ENCODE data around the gene CACNA1I. TPM values are rescaled to one million over a fixed set of nuclear protein-coding genes. Genes with fewer than 3 reads are reported as not detected.

Gene CACNA1I
- total and polyA plus RNA-seq, 10 donors: 0.24 to 4.1 (median 1.1) TPM

DNA sequence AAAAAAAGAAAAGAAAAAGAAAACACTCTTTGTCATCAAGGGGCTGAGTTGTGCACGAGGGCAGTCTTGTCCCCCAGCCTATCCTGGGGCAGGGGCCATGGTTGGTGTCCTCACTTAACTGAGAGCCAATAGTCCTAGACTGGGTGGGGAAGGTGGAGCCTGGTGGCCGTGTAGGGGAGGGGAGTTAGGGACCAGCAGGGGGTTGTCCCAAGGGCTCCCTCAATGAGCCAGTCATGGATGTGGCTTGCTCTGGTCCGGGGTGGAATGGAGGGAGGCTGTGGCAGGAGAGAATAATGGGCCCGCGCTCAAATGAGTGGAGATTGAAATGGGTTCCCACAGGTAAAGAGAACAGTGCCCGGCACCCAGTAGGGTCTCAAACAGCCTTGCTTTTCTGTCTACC lies 46.2 kb downstream of the CACNA1I start:
- Histone ChIP-seq H3K36me3 (no peaks in the 10 kb centered on the region), H3K9me3 (peaks cover 0 to 10% (median 3%) of the 10 kb centered on the region in 8 donors), H3K27me3 (replicated peaks in 1 of 7) (peaks cover 0 to 89% (median 20%) of the 10 kb centered on the region in 7 donors), H3K27ac (no peak overlapping the region), H3K4me3 (no peak overlapping the region), H3K4me1 (peaks cover 0 to 4% (median 0%) of the 10 kb centered on the region in 6 donors)
- intact Hi-C loops (cut with DNase I; ENCODE audit: low total_unique reads): no loop called here
- TF ChIP-seq POLR2A (IDR thresholded peaks at IDR 0.05) (no peak), POLR2AphosphoS5 (IDR thresholded peaks at IDR 0.05) (no peak)
- TF ChIP-seq, protein P1, sequence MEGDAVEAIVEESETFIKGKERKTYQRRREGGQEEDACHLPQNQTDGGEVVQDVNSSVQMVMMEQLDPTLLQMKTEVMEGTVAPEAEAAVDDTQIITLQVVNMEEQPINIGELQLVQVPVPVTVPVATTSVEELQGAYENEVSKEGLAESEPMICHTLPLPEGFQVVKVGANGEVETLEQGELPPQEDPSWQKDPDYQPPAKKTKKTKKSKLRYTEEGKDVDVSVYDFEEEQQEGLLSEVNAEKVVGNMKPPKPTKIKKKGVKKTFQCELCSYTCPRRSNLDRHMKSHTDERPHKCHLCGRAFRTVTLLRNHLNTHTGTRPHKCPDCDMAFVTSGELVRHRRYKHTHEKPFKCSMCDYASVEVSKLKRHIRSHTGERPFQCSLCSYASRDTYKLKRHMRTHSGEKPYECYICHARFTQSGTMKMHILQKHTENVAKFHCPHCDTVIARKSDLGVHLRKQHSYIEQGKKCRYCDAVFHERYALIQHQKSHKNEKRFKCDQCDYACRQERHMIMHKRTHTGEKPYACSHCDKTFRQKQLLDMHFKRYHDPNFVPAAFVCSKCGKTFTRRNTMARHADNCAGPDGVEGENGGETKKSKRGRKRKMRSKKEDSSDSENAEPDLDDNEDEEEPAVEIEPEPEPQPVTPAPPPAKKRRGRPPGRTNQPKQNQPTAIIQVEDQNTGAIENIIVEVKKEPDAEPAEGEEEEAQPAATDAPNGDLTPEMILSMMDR (IDR thresholded peaks at IDR 0.05 in 8 of 11, conservative IDR thresholded peaks at IDR 0.05 in 3 of 11): no peak
- no peak for DNase-seq
- WGBS, 5 donors: 56 to 67% (median 62%) methylated on average over 6 of the region's 6 CpGs

- peaks cover 0 to 95% (median 24%) of the 10 kb centered on the region in 7 donors for H3K27me3 ChIP-seq (replicated peaks in 1 of 7)
- H3K9me3 ChIP-seq: peaks cover 0 to 4% (median under 1%) of the 10 kb centered on the region in 8 donors
- TF ChIP-seq POLR2A (IDR thresholded peaks at IDR 0.05) (no peak), POLR2AphosphoS5 (IDR thresholded peaks at IDR 0.05) (no peak)
- TF ChIP-seq, protein P1 (IDR thresholded peaks at IDR 0.05 in 8 of 11, conservative IDR thresholded peaks at IDR 0.05 in 3 of 11): no peak
- intact Hi-C loops (cut with DNase I; ENCODE audit: low total_unique reads): no loop called here
- DNase-seq: no peak
- peaks cover 0 to 4% (median 0%) of the 10 kb centered on the region in 6 donors for H3K4me1 ChIP-seq
- no peak overlapping the region for H3K27ac ChIP-seq
- 14 to 28% (median 20%) methylated on average over 11 to 15 of the region's 15 CpGs for WGBS, 5 donors
- H3K36me3 ChIP-seq: no peaks in the 10 kb centered on the region
- no peak overlapping the region for H3K4me3 ChIP-seq
Measured at GRCh38 chr22:39617342-39617741, 46.8 kb downstream of the CACNA1I start.

DNA sequence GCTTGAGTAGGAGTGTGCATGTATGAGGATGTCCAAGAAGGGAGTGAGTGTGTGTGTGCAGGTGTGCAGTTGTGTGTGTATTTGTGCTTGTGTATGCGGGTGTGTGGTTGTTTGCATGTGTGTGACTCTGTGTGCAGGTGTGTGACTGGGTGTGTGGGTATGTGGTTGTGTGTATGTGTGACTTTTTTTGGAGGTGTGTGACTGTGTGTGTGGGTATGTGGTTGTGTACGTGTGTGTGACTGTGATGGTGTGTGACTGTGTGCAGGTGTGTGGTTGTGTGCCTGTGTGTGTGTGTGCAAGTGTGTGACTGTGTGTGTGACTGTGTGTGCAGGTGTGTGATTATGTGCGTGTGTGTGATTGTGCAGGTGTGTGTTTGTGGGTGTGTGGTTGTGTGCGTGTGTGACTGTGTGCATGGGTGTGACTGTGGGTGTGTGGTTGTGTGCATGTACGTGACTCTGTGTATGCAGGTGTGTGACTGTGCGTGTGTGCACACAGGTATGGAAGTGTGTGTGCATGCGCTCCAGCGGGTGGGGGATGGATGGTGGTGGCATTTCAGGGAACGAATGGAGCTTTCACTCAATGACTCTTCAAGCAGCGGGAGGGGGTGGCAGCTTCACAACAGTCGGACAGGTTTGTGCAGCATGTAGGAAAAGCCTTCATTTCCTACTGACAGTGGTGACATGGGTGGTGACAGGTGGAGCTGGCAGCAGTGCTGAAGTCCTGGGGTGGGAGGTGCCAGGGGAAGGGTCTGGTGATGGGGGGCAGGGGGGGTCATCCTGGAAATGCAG lies 47.6 kb downstream of the CACNA1I start:
- Histone ChIP-seq H3K36me3 (no peaks in the 10 kb centered on the region), H3K27ac (no peak overlapping the region), H3K27me3 (replicated peaks in 1 of 7) (peaks cover 0 to 98% (median 24%) of the 10 kb centered on the region in 7 donors), H3K4me1 (peaks cover 0 to 5% (median 0%) of the 10 kb centered on the region in 6 donors), H3K9me3 (no peaks in the 10 kb centered on the region), H3K4me3 (no peak overlapping the region)
- intact Hi-C loops (cut with DNase I; ENCODE audit: low total_unique reads): no loop called here
- TF ChIP-seq POLR2A (IDR thresholded peaks at IDR 0.05): no peak
- TF ChIP-seq, protein P1 (IDR thresholded peaks at IDR 0.05 in 8 of 11, conservative IDR thresholded peaks at IDR 0.05 in 3 of 11): no peak
- no peak for TF ChIP-seq POLR2AphosphoS5 (IDR thresholded peaks at IDR 0.05)
- 69 to 77% (median 73%) methylated on average over 11 of the region's 11 CpGs for WGBS, 5 donors
- no peak for DNase-seq

- 82 to 94% (median 89%) methylated on average over 11 to 17 of the region's 17 CpGs for WGBS, 5 donors
- peaks cover 0 to 98% (median 24%) of the 10 kb centered on the region in 7 donors for H3K27me3 ChIP-seq (replicated peaks in 1 of 7)
- TF ChIP-seq POLR2AphosphoS5 (IDR thresholded peaks at IDR 0.05) (no peak), POLR2A (IDR thresholded peaks at IDR 0.05) (no peak)
- TF ChIP-seq, protein P1 (IDR thresholded peaks at IDR 0.05 in 8 of 11, conservative IDR thresholded peaks at IDR 0.05 in 3 of 11): no peak
- no peaks in the 10 kb centered on the region for H3K36me3 ChIP-seq
- peaks cover 0 to 5% (median 0%) of the 10 kb centered on the region in 6 donors for H3K4me1 ChIP-seq
- intact Hi-C loops (cut with DNase I; ENCODE audit: low total_unique reads): no loop called here
- H3K4me3 ChIP-seq: no peak overlapping the region
- DNase-seq: no peak
- H3K9me3 ChIP-seq: no peaks in the 10 kb centered on the region
- no peak overlapping the region for H3K27ac ChIP-seq
Measured at GRCh38 chr22:39618996-39619530, 48.5 kb downstream of the CACNA1I start.

Data from spleen (tissue), 11 donors.